ENCODE data around the gene ELL. TPM values are rescaled to one million over a fixed set of nuclear protein-coding genes. Genes with fewer than 3 reads are reported as not detected.

The ELL gene
- total and polyA plus RNA-seq, 10 donors, result 4.5 to 44.8 (median 29.2) TPM

- H3K4me3 ChIP-seq, result no peak overlapping the region
- DNase-seq, result no peak
- WGBS, 5 donors, result 42 to 53% (median 46%) methylated on average over 5 of the region's 5 CpGs
These were observed 37.8 kb upstream of the ELL start for GRCh38 chr19:18559685-18560084.

GRCh38 chr19:18558604-18559003 is 36.7 kb upstream of the ELL start:
- 35 to 62% (median 43%) methylated on average over 3 of the region's 3 CpGs for WGBS, 5 donors
- Histone ChIP-seq H3K27ac (peak overlapping the region; percentile 95 to 98 (median 96)), H3K27me3 (replicated peaks in 1 of 7) (no peaks in the 10 kb centered on the region)

More at GRCh38 chr19:18559685-18560084, 37.8 kb upstream of the ELL start:
- no peak for TF ChIP-seq POLR2AphosphoS5 (IDR thresholded peaks at IDR 0.05)
- no peaks in the 10 kb centered on the region for H3K27me3 ChIP-seq (replicated peaks in 1 of 7)
- peak overlapping the region in 7 of 8 donors; percentile 25 to 98 (median 95) for H3K27ac ChIP-seq
- H3K4me1 ChIP-seq, result peaks cover 11 to 68% (median 39%) of the 10 kb centered on the region in 6 donors
- H3K36me3 ChIP-seq, result peaks cover 0 to 36% (median 25%) of the 10 kb centered on the region in 6 donors
- H3K9me3 ChIP-seq, result no peaks in the 10 kb centered on the region
- intact Hi-C loops (cut with DNase I; ENCODE audit: low total_unique reads), result no loop called here

DNA sequence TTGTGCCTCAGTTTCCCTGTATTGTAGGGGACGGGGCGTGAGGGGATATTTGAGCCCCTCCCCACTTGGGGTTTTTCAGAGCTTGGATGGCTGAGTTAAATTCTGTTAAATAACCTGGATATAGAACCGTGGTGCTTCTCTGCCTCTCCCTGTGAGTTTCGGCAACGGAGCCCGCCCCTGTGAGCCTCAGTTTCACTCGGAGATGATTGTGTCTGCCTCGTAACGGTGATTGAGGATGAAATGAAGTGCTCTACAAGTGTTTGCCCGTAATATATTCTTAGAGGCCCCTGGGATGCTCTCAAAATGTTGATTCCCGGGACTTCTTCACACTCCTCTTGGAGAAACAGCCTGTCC is 36.3 kb upstream of the ELL start:
- intact Hi-C loops (cut with DNase I; ENCODE audit: low total_unique reads), result no loop called here
- DNase-seq, result no peak

More at GRCh38 chr19:18558604-18559003, 36.7 kb upstream of the ELL start:
- intact Hi-C loops (cut with DNase I; ENCODE audit: low total_unique reads), result no loop called here
- no peak for DNase-seq
- peak overlapping the region; percentile 68 to 97 (median 88) for H3K4me3 ChIP-seq
- TF ChIP-seq POLR2A (IDR thresholded peaks at IDR 0.05) (no peak), POLR2AphosphoS5 (IDR thresholded peaks at IDR 0.05) (no peak)
- TF ChIP-seq, protein P1, sequence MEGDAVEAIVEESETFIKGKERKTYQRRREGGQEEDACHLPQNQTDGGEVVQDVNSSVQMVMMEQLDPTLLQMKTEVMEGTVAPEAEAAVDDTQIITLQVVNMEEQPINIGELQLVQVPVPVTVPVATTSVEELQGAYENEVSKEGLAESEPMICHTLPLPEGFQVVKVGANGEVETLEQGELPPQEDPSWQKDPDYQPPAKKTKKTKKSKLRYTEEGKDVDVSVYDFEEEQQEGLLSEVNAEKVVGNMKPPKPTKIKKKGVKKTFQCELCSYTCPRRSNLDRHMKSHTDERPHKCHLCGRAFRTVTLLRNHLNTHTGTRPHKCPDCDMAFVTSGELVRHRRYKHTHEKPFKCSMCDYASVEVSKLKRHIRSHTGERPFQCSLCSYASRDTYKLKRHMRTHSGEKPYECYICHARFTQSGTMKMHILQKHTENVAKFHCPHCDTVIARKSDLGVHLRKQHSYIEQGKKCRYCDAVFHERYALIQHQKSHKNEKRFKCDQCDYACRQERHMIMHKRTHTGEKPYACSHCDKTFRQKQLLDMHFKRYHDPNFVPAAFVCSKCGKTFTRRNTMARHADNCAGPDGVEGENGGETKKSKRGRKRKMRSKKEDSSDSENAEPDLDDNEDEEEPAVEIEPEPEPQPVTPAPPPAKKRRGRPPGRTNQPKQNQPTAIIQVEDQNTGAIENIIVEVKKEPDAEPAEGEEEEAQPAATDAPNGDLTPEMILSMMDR (IDR thresholded peaks at IDR 0.05 in 8 of 11, conservative IDR thresholded peaks at IDR 0.05 in 3 of 11), result no peak
- H3K36me3 ChIP-seq, result peaks cover 0 to 25% (median 15%) of the 10 kb centered on the region in 6 donors
- H3K9me3 ChIP-seq, result no peaks in the 10 kb centered on the region
- peaks cover 11 to 67% (median 39%) of the 10 kb centered on the region in 6 donors for H3K4me1 ChIP-seq

GRCh38 chr19:18557411-18558201 is 35.7 kb upstream of the ELL start, which contains the start of gene KXD1:
Gene KXD1 (plus strand): TSS chr19:18557870. CDS start chr19:18562057, 4,187 bp downstream.
- 0 to 3% (median 2%) methylated on average over 18 to 58 of the region's 58 CpGs for WGBS, 5 donors
- Histone ChIP-seq H3K27ac (peak within 1 kb of the TSS; percentile 95 to 98 (median 96)), H3K9me3 (no peaks in the 10 kb centered on the region), H3K4me3 (peak within 1 kb of the TSS; percentile 68 to 97 (median 88)), H3K4me1 (peaks cover 11 to 57% (median 36%) of the 10 kb centered on the region in 6 donors), H3K27me3 (replicated peaks in 1 of 7) (no peaks in the 10 kb centered on the region), H3K36me3 (peaks cover 0 to 15% (median 5%) of the 10 kb centered on the region in 6 donors)
- peak; percentile 99 for DNase-seq
- intact Hi-C loops (cut with DNase I; ENCODE audit: low total_unique reads), result no loop called here
- TF ChIP-seq, protein P1 (IDR thresholded peaks at IDR 0.05 in 8 of 11, conservative IDR thresholded peaks at IDR 0.05 in 3 of 11), result peak in 3 of 11 experiments; percentile 18 to 33 (median 32)
- TF ChIP-seq POLR2A (IDR thresholded peaks at IDR 0.05) (peak in 1 of 3 donors; percentile 49), POLR2AphosphoS5 (IDR thresholded peaks at IDR 0.05) (peak; percentile 99)

More for the DNA sequence above, 36.3 kb upstream of the ELL start:
- peak overlapping the region; percentile 68 to 97 (median 88) for H3K4me3 ChIP-seq
- H3K9me3 ChIP-seq, result no peaks in the 10 kb centered on the region
- peaks cover 0 to 21% (median 10%) of the 10 kb centered on the region in 6 donors for H3K36me3 ChIP-seq
- peaks cover 11 to 62% (median 39%) of the 10 kb centered on the region in 6 donors for H3K4me1 ChIP-seq
- WGBS, 5 donors, result 6 to 9% (median 7%) methylated on average over 9 to 11 of the region's 11 CpGs
- TF ChIP-seq POLR2A (IDR thresholded peaks at IDR 0.05) (no peak), POLR2AphosphoS5 (IDR thresholded peaks at IDR 0.05) (no peak)
- TF ChIP-seq, protein P1 (IDR thresholded peaks at IDR 0.05 in 8 of 11, conservative IDR thresholded peaks at IDR 0.05 in 3 of 11), result no peak
- H3K27me3 ChIP-seq (replicated peaks in 1 of 7), result no peaks in the 10 kb centered on the region
- peak overlapping the region; percentile 95 to 98 (median 96) for H3K27ac ChIP-seq

Measured in spleen (tissue), 11 donors.